Ectodermal cell (in vitro differentiated cells): ENCODE measurements around the gene KIF16B.
"Not testable (repeated sequence)": the region's sequence is repeated elsewhere in the genome, so short reads cannot be mapped to it uniquely, and the experiment has no call there.

Experiments used
- H3K27ac ChIP-seq: 2 replicates; pipeline ENCODE4 v1.7.0; 2013; ENCODE audit warnings: mild to moderate bottlenecking, low read depth, low read length; ENCODE audit not compliant: insufficient read depth, poor library complexity, severe bottlenecking
- H3K27me3 ChIP-seq: 2 replicates; pipeline ENCODE4 v1.7.0; 2013; ENCODE audit warnings: mild to moderate bottlenecking, low read length; ENCODE audit not compliant: insufficient read depth, control insufficient read depth, poor library complexity, severe bottlenecking
- H3K36me3 ChIP-seq: one replicate; pipeline ENCODE4 v1.7.0; 2013; ENCODE audit warnings: low read length; ENCODE audit not compliant: control insufficient read depth, insufficient read depth
- H3K4me1 ChIP-seq: one replicate; pipeline ENCODE4 v1.7.0; 2013; ENCODE audit warnings: low read length; ENCODE audit not compliant: control insufficient read depth, insufficient read depth
- H3K4me3 ChIP-seq: 2 replicates; pipeline ENCODE4 v1.7.0; 2013; ENCODE audit warnings: low read depth, low read length, control low read depth; ENCODE audit not compliant: insufficient read depth
- H3K9me3 ChIP-seq: 2 replicates; pipeline ENCODE4 v1.7.0; 2013; ENCODE audit warnings: mild to moderate bottlenecking, low read length, moderate library complexity; ENCODE audit not compliant: control insufficient read depth
- WGBS, 2 experiments: methylation state at CpG; one replicate each; pipeline ENCODE4 v1.1.7; 2013; ENCODE audit warnings: missing lambda C conversion rate in 2 of 2; 5-methylcytosine and 5-hydroxymethylcytosine counted together

Gene KIF16B

GRCh38 chr20:16445482-16445881, 127.8 kb downstream of the KIF16B start:
- Histone ChIP-seq H3K27ac (no peak overlapping the region), H3K27me3 (no peaks in the 10 kb centered on the region)
- 93 to 98% methylated on average over 3 of the region's 3 CpGs for WGBS, 2 experiments

GRCh38 chr20:16444057-16444777, 129.0 kb downstream of the KIF16B start:
- Histone ChIP-seq H3K4me3 (no peak overlapping the region), H3K27ac (no peak overlapping the region), H3K27me3 (no peaks in the 10 kb centered on the region), H3K9me3 (no peaks in the 10 kb centered on the region), H3K4me1 (no peaks in the 10 kb centered on the region), H3K36me3 (peaks cover 3% of the 10 kb centered on the region)
- 97 to 98% methylated on average over 6 of the region's 6 CpGs for WGBS, 2 experiments

More at GRCh38 chr20:16445482-16445881, 127.8 kb downstream of the KIF16B start:
- no peaks in the 10 kb centered on the region for H3K9me3 ChIP-seq
- no peaks in the 10 kb centered on the region for H3K4me1 ChIP-seq
- no peak overlapping the region for H3K4me3 ChIP-seq
- no peaks in the 10 kb centered on the region for H3K36me3 ChIP-seq

- Histone ChIP-seq H3K9me3 (no peaks in the 10 kb centered on the region), H3K4me3 (no peak overlapping the region), H3K4me1 (no peaks in the 10 kb centered on the region), H3K27me3 (no peaks in the 10 kb centered on the region), H3K27ac (no peak overlapping the region), H3K36me3 (peaks cover 3% of the 10 kb centered on the region)
- WGBS, 2 experiments: 94% methylated on average over 2 of the region's 2 CpGs; no CpG with 5 or more reads in 1 of the 2 experiments
Measured at GRCh38 chr20:16441546-16442164, 131.6 kb downstream of the KIF16B start.

GRCh38 chr20:16440686-16441085, 132.6 kb downstream of the KIF16B start:
- Histone ChIP-seq H3K27me3 (no peaks in the 10 kb centered on the region), H3K36me3 (peaks cover 3% of the 10 kb centered on the region), H3K27ac (no peak overlapping the region), H3K4me1 (no peaks in the 10 kb centered on the region), H3K9me3 (no peaks in the 10 kb centered on the region), H3K4me3 (no peak overlapping the region)
- WGBS, 2 experiments: 96 to 100% methylated on average over 4 of the region's 4 CpGs

- not testable (repeated sequence) for H3K4me3 ChIP-seq, H3K36me3 ChIP-seq, H3K4me1 ChIP-seq, H3K27ac ChIP-seq, H3K27me3 ChIP-seq, H3K9me3 ChIP-seq
- WGBS, 2 experiments: 91 to 96% methylated on average over 5 of the region's 5 CpGs
Measured at GRCh38 chr20:16439540-16439939, 133.7 kb downstream of the KIF16B start.

- Histone ChIP-seq H3K9me3 (no peaks in the 10 kb centered on the region), H3K4me1 (no peaks in the 10 kb centered on the region), H3K4me3 (no peak overlapping the region), H3K36me3 (peaks cover 3% of the 10 kb centered on the region), H3K27me3 (no peaks in the 10 kb centered on the region), H3K27ac (no peak overlapping the region)
- 94 to 97% methylated on average over 3 of the region's 3 CpGs for WGBS, 2 experiments
Measured at GRCh38 chr20:16438100-16438499, 135.1 kb downstream of the KIF16B start.

GRCh38 chr20:16437387-16437996, 135.8 kb downstream of the KIF16B start:
- WGBS, 2 experiments: 97 to 98% methylated on average over 7 of the region's 7 CpGs
- Histone ChIP-seq H3K27ac (no peak overlapping the region), H3K4me3 (no peak overlapping the region), H3K36me3 (peaks cover 3% of the 10 kb centered on the region), H3K4me1 (no peaks in the 10 kb centered on the region), H3K9me3 (no peaks in the 10 kb centered on the region), H3K27me3 (no peaks in the 10 kb centered on the region)

- Histone ChIP-seq H3K4me3 (no peak overlapping the region), H3K4me1 (no peaks in the 10 kb centered on the region), H3K27ac (no peak overlapping the region), H3K9me3 (no peaks in the 10 kb centered on the region), H3K36me3 (no peaks in the 10 kb centered on the region), H3K27me3 (no peaks in the 10 kb centered on the region)
- 71 to 72% methylated on average over 10 of the region's 10 CpGs for WGBS, 2 experiments
Measured at GRCh38 chr20:16434062-16434664, 139.1 kb downstream of the KIF16B start.

GRCh38 chr20:16433293-16433580, 140.0 kb downstream of the KIF16B start:
- Histone ChIP-seq H3K27me3 (no peaks in the 10 kb centered on the region), H3K36me3 (no peaks in the 10 kb centered on the region), H3K4me1 (no peaks in the 10 kb centered on the region), H3K9me3 (no peaks in the 10 kb centered on the region), H3K4me3 (no peak overlapping the region), H3K27ac (no peak overlapping the region)
- WGBS, 2 experiments: 96 to 97% methylated on average over 2 of the region's 2 CpGs
